Loucy (cell line): ENCODE measurements around the gene CELSR1.

ENCODE experiments used
- H2AFZ ChIP-seq: fragments of 200-600 bp; sonication (generic); 2 replicates; pipeline ENCODE4 v1.6.0; 2016; ENCODE audit warnings: antibody characterized with exemption, mild to moderate bottlenecking, low read length, moderate library complexity
- H3F3A ChIP-seq: fragments of 200-600 bp; 2 replicates; pipeline ENCODE4 v1.6.0; 2016; ENCODE audit warnings: antibody characterized with exemption, low read depth, mild to moderate bottlenecking
- H3K27me3 ChIP-seq: fragments of 200-600 bp; sonication (generic); 2 replicates; pipeline ENCODE4 v1.6.1; 2014; ENCODE audit warnings: low read length, mild to moderate bottlenecking; ENCODE audit not compliant: insufficient read depth, poor library complexity, severe bottlenecking
- H3K36me3 ChIP-seq: fragments of 200-600 bp; sonication (generic); 2 replicates; pipeline ENCODE4 v1.6.1; 2016; ENCODE audit warnings: low read length; ENCODE audit not compliant: insufficient read depth
- H3K4me1 ChIP-seq: fragments of 200-600 bp; sonication (generic); 2 replicates; pipeline ENCODE4 v1.5.1; 2014; ENCODE audit warnings: low read length, mild to moderate bottlenecking; ENCODE audit not compliant: insufficient read depth, poor library complexity, severe bottlenecking
- H3K4me2 ChIP-seq: fragments of 200-600 bp; sonication (generic); 2 replicates; pipeline ENCODE4 v1.6.0; 2014; ENCODE audit warnings: antibody characterized with exemption, low read length, low read depth, mild to moderate bottlenecking; ENCODE audit not compliant: poor library complexity, severe bottlenecking
- H3K4me3 ChIP-seq: fragments of 200-600 bp; sonication (generic); 2 replicates; pipeline ENCODE4 v1.5.1; 2014; ENCODE audit warnings: low read length, mild to moderate bottlenecking, mixed read lengths; ENCODE audit not compliant: poor library complexity, severe bottlenecking
- H3K79me2 ChIP-seq: fragments of 200-600 bp; sonication (generic); 2 replicates; pipeline ENCODE4 v1.6.1; 2014; ENCODE audit warnings: low read length; ENCODE audit not compliant: insufficient read depth
- H3K9ac ChIP-seq: fragments of 200-600 bp; sonication (generic); 2 replicates; pipeline ENCODE4 v1.6.0; 2014; ENCODE audit warnings: mild to moderate bottlenecking, low read depth, low read length, moderate library complexity; ENCODE audit not compliant: poor library complexity, severe bottlenecking
- H3K9me2 ChIP-seq: fragments of 200-600 bp; sonication (generic); replicated peaks from 2 replicates; pipeline ENCODE4 v1.6.1; 2016; ENCODE audit warnings: low read depth, low read length, mixed read lengths
- H3K9me3 ChIP-seq: fragments of 200-600 bp; sonication (generic); 2 replicates; pipeline ENCODE4 v1.6.1; 2014; ENCODE audit warnings: mild to moderate bottlenecking, antibody characterized with exemption, low read length, low read depth; ENCODE audit not compliant: insufficient read depth
- H4K20me1 ChIP-seq: fragments of 200-600 bp; sonication (generic); 2 replicates; pipeline ENCODE4 v1.6.0; 2014; ENCODE audit warnings: antibody characterized with exemption, low read length, mild to moderate bottlenecking; ENCODE audit not compliant: insufficient read depth, poor library complexity, severe bottlenecking
- EZH2phosphoT487 ChIP-seq: fragments of 200-600 bp; IDR thresholded peaks from 2 replicates; pipeline ENCODE4 v1.6.1; 2018; ENCODE audit warnings: antibody characterized with exemption, mild to moderate bottlenecking, moderate library complexity, borderline replicate concordance
- TF ChIP-seq, protein P1 (sequence below): fragments of 200-600 bp; sonication (generic); conservative IDR thresholded peaks from 2 replicates; pipeline ENCODE4 v1.5.1; 2014; ENCODE audit warnings: mild to moderate bottlenecking, antibody characterized with exemption, low read length

The CELSR1 gene

DNA sequence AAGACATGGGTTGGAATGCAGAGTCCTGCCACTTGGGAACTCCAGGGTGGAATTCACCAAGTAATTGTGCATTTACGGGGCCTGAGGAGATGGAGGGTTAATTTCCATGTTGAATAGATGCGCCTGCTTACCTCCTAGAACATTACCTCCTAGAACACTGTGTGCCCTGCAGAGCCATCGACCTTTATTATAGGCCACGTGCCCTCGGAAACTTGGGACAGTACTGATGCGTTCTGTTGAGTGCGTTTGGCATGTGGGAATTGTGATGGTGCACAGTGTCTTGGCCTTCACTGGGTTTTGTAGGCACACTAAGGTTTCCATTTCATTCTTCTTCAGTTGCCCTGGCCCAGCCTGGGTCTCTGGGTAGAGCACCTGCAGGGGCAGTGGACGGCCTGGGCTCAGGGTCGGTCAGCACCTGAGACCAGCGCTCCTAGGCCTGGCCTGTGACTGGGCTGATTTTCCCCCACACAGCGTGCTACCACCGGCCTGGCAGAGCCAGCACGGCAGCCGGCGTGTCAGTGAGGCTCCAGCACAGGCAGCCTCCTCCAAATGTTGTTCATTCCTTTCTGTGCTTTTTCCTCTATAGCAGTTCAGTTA lies 189.2 kb downstream of the CELSR1 start:
- Histone ChIP-seq H3K4me1 (peaks cover 8% of the 10 kb centered on the region), H3F3A (no peaks in the 10 kb centered on the region), H3K4me2 (no peak overlapping the region), H2AFZ (no peak overlapping the region), H3K9me3 (no peaks in the 10 kb centered on the region), H3K27me3 (no peaks in the 10 kb centered on the region), H3K4me3 (no peak overlapping the region), H3K36me3 (peaks cover 92% of the 10 kb centered on the region; the same call in 1 of the 2 replicates), H3K79me2 (peaks cover 8% of the 10 kb centered on the region; the same call in 1 of the 2 replicates), H4K20me1 (no peaks in the 10 kb centered on the region), H3K9ac (no peak overlapping the region), H3K9me2 (no peaks in the 10 kb centered on the region)
- TF ChIP-seq, protein P1, sequence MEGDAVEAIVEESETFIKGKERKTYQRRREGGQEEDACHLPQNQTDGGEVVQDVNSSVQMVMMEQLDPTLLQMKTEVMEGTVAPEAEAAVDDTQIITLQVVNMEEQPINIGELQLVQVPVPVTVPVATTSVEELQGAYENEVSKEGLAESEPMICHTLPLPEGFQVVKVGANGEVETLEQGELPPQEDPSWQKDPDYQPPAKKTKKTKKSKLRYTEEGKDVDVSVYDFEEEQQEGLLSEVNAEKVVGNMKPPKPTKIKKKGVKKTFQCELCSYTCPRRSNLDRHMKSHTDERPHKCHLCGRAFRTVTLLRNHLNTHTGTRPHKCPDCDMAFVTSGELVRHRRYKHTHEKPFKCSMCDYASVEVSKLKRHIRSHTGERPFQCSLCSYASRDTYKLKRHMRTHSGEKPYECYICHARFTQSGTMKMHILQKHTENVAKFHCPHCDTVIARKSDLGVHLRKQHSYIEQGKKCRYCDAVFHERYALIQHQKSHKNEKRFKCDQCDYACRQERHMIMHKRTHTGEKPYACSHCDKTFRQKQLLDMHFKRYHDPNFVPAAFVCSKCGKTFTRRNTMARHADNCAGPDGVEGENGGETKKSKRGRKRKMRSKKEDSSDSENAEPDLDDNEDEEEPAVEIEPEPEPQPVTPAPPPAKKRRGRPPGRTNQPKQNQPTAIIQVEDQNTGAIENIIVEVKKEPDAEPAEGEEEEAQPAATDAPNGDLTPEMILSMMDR: no peak
- no peak for TF ChIP-seq EZH2phosphoT487

DNA sequence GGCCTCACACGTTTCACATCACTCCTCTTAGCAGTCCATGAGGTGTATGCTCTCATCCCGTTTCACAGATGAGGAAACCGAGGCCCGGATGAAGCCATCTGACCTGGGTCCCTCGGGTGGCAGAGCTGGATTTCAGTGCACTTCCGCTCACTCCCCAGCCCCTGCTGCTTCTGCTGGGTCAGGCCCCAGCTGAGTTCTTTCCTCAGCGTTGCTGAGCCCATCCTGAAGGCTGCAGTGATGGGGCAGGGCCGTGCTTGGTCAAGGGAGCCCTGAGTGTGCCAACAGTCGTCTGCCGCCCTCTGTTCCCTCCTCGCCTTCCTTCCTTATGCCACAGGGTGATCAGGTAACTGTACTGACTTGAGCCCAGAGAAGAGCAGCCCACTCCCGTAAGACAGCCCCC lies 189.8 kb downstream of the CELSR1 start:
- Histone ChIP-seq H3K36me3 (peaks cover 93% of the 10 kb centered on the region; the same call in 1 of the 2 replicates), H3K27me3 (no peaks in the 10 kb centered on the region), H3K4me3 (no peak overlapping the region), H3K79me2 (peaks cover 8% of the 10 kb centered on the region; the same call in 1 of the 2 replicates), H3K9ac (no peak overlapping the region), H3K4me2 (no peak overlapping the region), H3K9me3 (no peaks in the 10 kb centered on the region), H4K20me1 (no peaks in the 10 kb centered on the region), H3K9me2 (no peaks in the 10 kb centered on the region), H2AFZ (no peak overlapping the region), H3F3A (no peaks in the 10 kb centered on the region), H3K4me1 (peaks cover 4% of the 10 kb centered on the region)
- no peak for TF ChIP-seq EZH2phosphoT487
- TF ChIP-seq, protein P1: no peak

DNA sequence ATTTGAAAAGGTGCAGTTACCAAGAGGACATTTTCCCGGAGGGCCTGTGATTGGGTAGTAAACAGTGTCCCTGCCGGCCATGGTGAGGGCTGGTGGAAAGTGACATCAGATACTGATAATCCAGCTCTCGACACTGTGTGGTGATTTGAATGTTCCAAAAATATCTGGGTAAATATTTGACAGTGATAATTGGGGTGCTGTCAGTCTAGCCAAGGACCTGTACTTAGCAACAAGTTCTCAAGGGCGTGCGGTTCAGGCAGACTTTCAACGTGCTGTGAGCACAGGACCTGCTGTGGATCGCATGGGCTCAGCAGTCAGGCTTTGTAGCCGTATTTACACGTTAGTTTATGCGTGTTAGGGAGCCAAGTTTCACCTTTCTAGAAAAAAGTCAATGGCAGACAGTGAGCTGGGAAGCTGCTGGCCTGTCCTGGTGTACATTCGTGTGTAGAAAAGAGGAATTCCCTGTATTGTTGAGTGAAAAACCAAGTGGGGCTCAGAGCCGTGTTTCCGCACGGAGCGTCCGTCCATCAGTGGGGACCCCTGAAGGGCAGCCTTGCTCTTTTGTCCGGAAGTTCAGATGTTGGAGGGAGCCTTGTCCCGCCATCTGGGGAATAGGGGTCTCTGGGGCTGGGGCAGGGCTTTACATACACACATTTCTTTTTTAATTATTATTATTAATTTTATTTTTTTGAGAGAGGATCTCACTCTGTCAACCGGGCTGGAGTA lies 190.6 kb downstream of the CELSR1 start:
- no peak overlapping the region for H3K4me3 ChIP-seq
- peaks cover 88% of the 10 kb centered on the region; the same call in 1 of the 2 replicates for H3K36me3 ChIP-seq
- H3K4me2 ChIP-seq: no peak overlapping the region
- H3F3A ChIP-seq: no peaks in the 10 kb centered on the region
- H3K9ac ChIP-seq: no peak overlapping the region
- no peak overlapping the region for H2AFZ ChIP-seq
- peaks cover 13% of the 10 kb centered on the region; the same call in 1 of the 2 replicates for H3K79me2 ChIP-seq
- H3K9me2 ChIP-seq: no peaks in the 10 kb centered on the region
- H3K27me3 ChIP-seq: no peaks in the 10 kb centered on the region
- no peak for TF ChIP-seq EZH2phosphoT487
- TF ChIP-seq, protein P1: no peak
- no peaks in the 10 kb centered on the region for H3K4me1 ChIP-seq
- no peaks in the 10 kb centered on the region for H3K9me3 ChIP-seq
- no peaks in the 10 kb centered on the region for H4K20me1 ChIP-seq
